Heart left ventricle (tissue), 16 donors: ENCODE results near the gene ADCY4. TPM values are rescaled to one million over a fixed set of nuclear protein-coding genes. Genes with fewer than 3 reads are reported as not detected.

Experiments used
- ATAC-seq, 4 donors: fragments of 200-7000 bp; cut with Tn5 transposase; one replicate each; pipeline ENCODE4 v1.9.1; 2020 to 2022; ENCODE audit warnings: moderate library complexity in 4 of 4, mild to moderate bottlenecking in 3 of 4, moderate number of reproducible peaks in 1 of 4
- DNase-seq, 5 donors: peaks; one replicate each; pipeline ENCODE4 v3.0.0-alpha.2; 2020
- H3K27ac ChIP-seq, 12 donors: fragments of 200-600 bp; sonication (generic) in 4 of 12; one replicate each; pipeline versions ENCODE4 v1.5.0 to v1.8.0; 2016 to 2022; ENCODE audit warnings: mild to moderate bottlenecking in 2 of 12
- H3K27me3 ChIP-seq, 9 donors: fragments of 200-600 bp; sonication (generic) in 2 of 9; one replicate each; pipeline versions ENCODE4 v1.5.1 to v1.8.0; 2016 to 2022; ENCODE audit warnings: mild to moderate bottlenecking in 3 of 9
- H3K36me3 ChIP-seq, 9 donors: fragments of 200-600 bp; sonication (generic) in 2 of 9; one replicate each; pipeline versions ENCODE4 v1.5.0 to v1.8.0; 2018 to 2022; ENCODE audit warnings: mild to moderate bottlenecking in 2 of 9
- H3K4me1 ChIP-seq, 12 donors: fragments of 200-600 bp; sonication (generic) in 4 of 12; one replicate each; pipeline versions ENCODE4 v1.5.0 to v1.8.0; 2016 to 2022; ENCODE audit warnings: mild to moderate bottlenecking in 3 of 12
- H3K4me3 ChIP-seq, 12 donors: fragments of 200-600 bp; sonication (generic) in 4 of 12; one replicate each; pipeline versions ENCODE4 v1.5.0 to v1.8.0; 2017 to 2022; ENCODE audit warnings: mild to moderate bottlenecking in 9 of 12, moderate library complexity in 4 of 12
- H3K9me3 ChIP-seq, 12 donors: fragments of 200-600 bp; sonication (generic) in 4 of 12; one replicate each; pipeline versions ENCODE4 v1.5.0 to v1.8.0; 2016 to 2022; ENCODE audit warnings: mild to moderate bottlenecking in 1 of 12
- POLR2A ChIP-seq, 2 donors: fragments of 450-650 bp; IDR thresholded peaks; one replicate each; pipeline ENCODE4 v1.6.1; 2017; ENCODE audit warnings: antibody characterized with exemption in 2 of 2, mild to moderate bottlenecking in 2 of 2, moderate library complexity in 2 of 2
- WGBS, 4 donors: extraction: QIAGEN DNeasy Blood & Tissue Kit in 2 of 4; methylation state at CpG; one replicate each; pipeline versions ENCODE4 v1.1.5 to v1.1.7; 2013 to 2018; 5-methylcytosine and 5-hydroxymethylcytosine counted together
- intact Hi-C, 10 donors: fragments of 100-400 bp; cut with DNase I; formaldehyde crosslinking; loops; one replicate each; pipeline versions ENCODE4 v1.11.1 to v1.14.2; 2022
- polyA plus RNA-seq, 2 donors: library from polyadenylated mRNA; stranded (reverse); fragments of 200-250 nt; gene quantifications; one replicate each; pipeline ENCODE4 v1.2.3, GENCODE V29; 2013
- total RNA-seq, 9 donors: library from RNA; depleted of rRNA in 2 of 9; stranded (reverse); fragments of >200 nt in 2 of 9; fragmentation: NEBNext Ultra II Directional in 3 of 9; extraction: Animal tissue kit (Norgen Biotek cat#: 25700) in 3 of 9; gene quantifications; one replicate each; pipeline versions ENCODE4 v1.1.0 to v1.2.4, GENCODE V29; 2016 to 2023
- TF ChIP-seq, protein P1 (sequence below), 12 donors: fragments of 200-600 bp; sonication (generic) in 4 of 12; IDR thresholded peaks; one replicate each; pipeline versions ENCODE4 v1.5.0 to v1.8.0; 2018 to 2022; ENCODE audit warnings: antibody characterized with exemption in 12 of 12, mild to moderate bottlenecking in 5 of 12
- donor health status: ischemic (EF 13 %, LVEDD 7.1; RV severe dilation, severe dysfunction).
- donor health status: healthy with polysubstance abuse.
- donor health status: DM: no; HTN: yes; CAD: no.
- donor health status: DM: no; HTN: no; CAD: no.
- donor health status: ischemic (EF 25% LVEDD 6.9; RV normal size, moderate dysfunction).
- donor health status: ischemic (EF 25% LVEDD 5.7; RV mildly dilated, moderate dysfunction).
- donor health status: healthy.
- donor health status: DM: yes; HTN: yes; CAD: no.
- donor health status: ischemic (EF 35%, LVEDD 5.7; RV mildly dilated, moderate dysfunction).
- donor health status: nonischemic (EF 11% LVEDD 7.7; RV severe dilation, severe dysfunction).
- donor health status: DM: yes; HTN: yes; CAD: no.
- donor health status: PGD.
- donor health status: ischemic (EF 29% LVEDD 5.4; RV normal size, mild dysfunction).
- donor health status: nonischemic (EF 23%, LVEDD 6.1; RV moderate dilation, normal function).

The ADCY4 gene
- total and polyA plus RNA-seq, 11 donors, result 20.7 to 47.5 (median 27.5) TPM

GRCh38 chr14:24378327-24378726 is 43.5 kb upstream of the ADCY4 start:
- DNase-seq, result no peak
- ATAC-seq, result no peak
- Histone ChIP-seq H3K9me3 (no peaks in the 10 kb centered on the region), H3K4me3 (no peak overlapping the region), H3K27me3 (no peaks in the 10 kb centered on the region), H3K4me1 (peaks cover 0 to 16% (median 3%) of the 10 kb centered on the region in 12 donors), H3K27ac (no peak overlapping the region), H3K36me3 (peaks cover 0 to 15% (median 0%) of the 10 kb centered on the region in 9 donors)
- intact Hi-C loops, result no loop called here
- WGBS, 4 donors, result 76 to 92% (median 84%) methylated on average over 2 to 3 of the region's 3 CpGs
- TF ChIP-seq, protein P1, sequence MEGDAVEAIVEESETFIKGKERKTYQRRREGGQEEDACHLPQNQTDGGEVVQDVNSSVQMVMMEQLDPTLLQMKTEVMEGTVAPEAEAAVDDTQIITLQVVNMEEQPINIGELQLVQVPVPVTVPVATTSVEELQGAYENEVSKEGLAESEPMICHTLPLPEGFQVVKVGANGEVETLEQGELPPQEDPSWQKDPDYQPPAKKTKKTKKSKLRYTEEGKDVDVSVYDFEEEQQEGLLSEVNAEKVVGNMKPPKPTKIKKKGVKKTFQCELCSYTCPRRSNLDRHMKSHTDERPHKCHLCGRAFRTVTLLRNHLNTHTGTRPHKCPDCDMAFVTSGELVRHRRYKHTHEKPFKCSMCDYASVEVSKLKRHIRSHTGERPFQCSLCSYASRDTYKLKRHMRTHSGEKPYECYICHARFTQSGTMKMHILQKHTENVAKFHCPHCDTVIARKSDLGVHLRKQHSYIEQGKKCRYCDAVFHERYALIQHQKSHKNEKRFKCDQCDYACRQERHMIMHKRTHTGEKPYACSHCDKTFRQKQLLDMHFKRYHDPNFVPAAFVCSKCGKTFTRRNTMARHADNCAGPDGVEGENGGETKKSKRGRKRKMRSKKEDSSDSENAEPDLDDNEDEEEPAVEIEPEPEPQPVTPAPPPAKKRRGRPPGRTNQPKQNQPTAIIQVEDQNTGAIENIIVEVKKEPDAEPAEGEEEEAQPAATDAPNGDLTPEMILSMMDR (IDR thresholded peaks at IDR 0.05), result no peak
- no peak for TF ChIP-seq POLR2A (IDR thresholded peaks at IDR 0.05)

DNA sequence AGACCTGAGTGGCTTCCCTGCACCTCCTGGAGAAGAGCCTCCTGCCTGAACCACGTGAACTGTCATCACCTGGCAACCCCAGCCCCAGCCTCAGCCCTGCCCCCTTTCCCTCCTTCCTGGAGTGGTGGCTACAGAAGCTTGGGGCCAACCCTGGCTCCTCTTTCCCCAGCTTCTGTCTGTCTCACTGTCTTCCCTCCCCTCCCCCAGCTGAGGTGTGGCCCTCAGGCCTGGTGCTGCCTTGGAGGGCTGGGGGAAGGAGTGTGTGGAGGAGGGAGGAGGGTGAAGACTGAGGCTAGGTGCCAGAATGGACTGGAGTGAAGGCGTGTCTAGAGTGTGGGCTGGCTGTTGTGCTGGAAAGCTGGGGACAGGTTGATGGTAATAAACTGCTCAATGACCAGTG is 42.8 kb upstream of the ADCY4 start:
- intact Hi-C loops, result no loop called here
- peaks cover 0 to 21% (median 3%) of the 10 kb centered on the region in 12 donors for H3K4me1 ChIP-seq
- TF ChIP-seq, protein P1 (IDR thresholded peaks at IDR 0.05), result no peak
- no peak for TF ChIP-seq POLR2A (IDR thresholded peaks at IDR 0.05)
- H3K36me3 ChIP-seq, result peaks cover 0 to 15% (median 0%) of the 10 kb centered on the region in 9 donors
- ATAC-seq (peak in 1 of 4 donors; percentile 22), DNase-seq (no peak)
- H3K9me3 ChIP-seq, result no peaks in the 10 kb centered on the region
- no peaks in the 10 kb centered on the region for H3K27me3 ChIP-seq
- H3K4me3 ChIP-seq, result no peak overlapping the region
- no peak overlapping the region for H3K27ac ChIP-seq
- 64 to 82% (median 75%) methylated on average over 2 of the region's 2 CpGs for WGBS, 4 donors

GRCh38 chr14:24377126-24377525 is 42.3 kb upstream of the ADCY4 start:
- DNase-seq, result no peak
- H3K27ac ChIP-seq, result no peak overlapping the region
- no peaks in the 10 kb centered on the region for H3K27me3 ChIP-seq
- 62 to 71% (median 65%) methylated on average over 7 of the region's 7 CpGs for WGBS, 4 donors
- H3K4me1 ChIP-seq, result peaks cover 0 to 22% (median 3%) of the 10 kb centered on the region in 12 donors
- TF ChIP-seq, protein P1 (IDR thresholded peaks at IDR 0.05), result no peak
- TF ChIP-seq POLR2A (IDR thresholded peaks at IDR 0.05), result no peak
- no peak for ATAC-seq
- H3K9me3 ChIP-seq, result no peaks in the 10 kb centered on the region
- H3K4me3 ChIP-seq, result no peak overlapping the region
- H3K36me3 ChIP-seq, result peaks cover 0 to 15% (median 0%) of the 10 kb centered on the region in 9 donors
- intact Hi-C loops, result no loop called here

GRCh38 chr14:24376448-24377070 is 41.7 kb upstream of the ADCY4 start:
- intact Hi-C loops, result no loop called here
- no peak for TF ChIP-seq POLR2A (IDR thresholded peaks at IDR 0.05)
- TF ChIP-seq, protein P1 (IDR thresholded peaks at IDR 0.05), result no peak
- peaks cover 0 to 15% (median 0%) of the 10 kb centered on the region in 9 donors for H3K36me3 ChIP-seq
- DNase-seq (no peak), ATAC-seq (no peak)
- H3K9me3 ChIP-seq, result no peaks in the 10 kb centered on the region
- H3K4me3 ChIP-seq, result no peak overlapping the region
- no peaks in the 10 kb centered on the region for H3K27me3 ChIP-seq
- 60 to 70% (median 63%) methylated on average over 15 to 16 of the region's 16 CpGs for WGBS, 4 donors
- no peak overlapping the region for H3K27ac ChIP-seq
- H3K4me1 ChIP-seq, result peaks cover 0 to 24% (median 4%) of the 10 kb centered on the region in 12 donors
